Bladder microvascular endothelial cell (primary cell): ENCODE data around the gene CACNA1I. TPM values are rescaled to one million over a fixed set of nuclear protein-coding genes. Genes with fewer than 3 reads are reported as not detected.

Experiments
- total RNA-seq: library from RNA; depleted of rRNA; stranded (reverse); fragments of >200 nt; gene quantifications from 2 replicates; pipeline ENCODE4 v1.2.3, GENCODE V29; 2014

Gene CACNA1I
- not detected in 2 replicates for total RNA-seq

GRCh38 chr22:39570665-39571064, at the start of gene CACNA1I:
Gene CACNA1I, plus strand, starts transcription at chr22:39570753. Its CDS starts 0 bp downstream, at chr22:39570753.

DNA sequence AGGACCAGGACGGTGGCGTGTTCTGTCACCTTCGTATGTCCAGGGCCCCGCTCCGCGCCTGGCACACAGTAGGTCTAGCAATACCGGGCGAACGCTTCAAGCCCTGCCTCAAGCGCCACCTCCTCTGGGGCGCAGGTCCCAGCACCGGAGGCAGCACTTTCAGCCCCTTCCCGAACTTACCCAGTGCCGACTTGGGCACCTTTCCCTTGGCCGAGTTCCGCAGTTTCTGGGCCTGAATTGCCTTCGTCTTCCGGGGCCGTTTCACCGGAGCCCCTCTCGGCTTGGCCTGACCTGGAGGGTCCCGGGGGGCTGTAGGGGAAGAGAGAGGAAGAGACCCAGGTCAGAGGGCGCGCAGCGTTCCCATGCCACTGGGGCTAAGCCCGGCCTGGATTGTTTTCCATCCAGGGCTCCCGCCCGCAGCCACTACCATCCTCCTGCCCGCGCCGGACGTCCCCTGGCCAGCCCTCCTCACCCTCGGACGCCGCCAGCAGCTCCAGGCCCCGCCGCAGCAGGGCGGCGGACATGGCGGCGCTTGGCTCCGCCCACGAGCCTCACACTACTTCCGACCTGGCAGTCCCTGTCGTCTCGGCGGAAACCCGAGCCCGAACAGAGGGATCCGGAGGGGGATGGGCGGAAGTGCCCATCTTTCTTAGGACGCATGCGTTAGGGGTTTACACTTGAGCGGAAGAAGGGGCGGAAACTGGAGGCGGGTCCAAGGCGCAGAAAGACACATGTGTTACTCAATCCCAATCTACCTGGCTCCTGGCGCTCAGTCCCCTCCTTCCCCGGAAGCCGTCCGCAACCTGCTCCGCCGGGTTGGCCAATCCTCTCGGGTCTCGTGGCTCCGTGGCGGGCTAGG, 38.1 kb upstream of the CACNA1I start, which contains the start of gene RPS19BP1:
Gene RPS19BP1, minus strand, starts transcription at position 534 of the 859 bp plus-strand sequence. Its CDS starts 10 bp downstream, at position 524.

Other genes starting within 250 kb of the CACNA1I start
- gene SYNGR1, start 220.8 kb upstream of the CACNA1I start, total RNA-seq, result 0.49 and 1.5 TPM in 2 replicates
- 20.0 and 21.7 TPM in 2 replicates for gene TAB1, start 171.0 kb upstream of the CACNA1I start, total RNA-seq
- under 0.01 and 0.06 TPM in 2 replicates for gene MGAT3, start 113.7 kb upstream of the CACNA1I start, total RNA-seq
- 12.6 and 20.1 TPM in 2 replicates for gene MIEF1, start 68.5 kb upstream of the CACNA1I start, total RNA-seq
- 121 and 127 TPM in 2 replicates for gene ATF4, start 50.2 kb upstream of the CACNA1I start, total RNA-seq
- 49.6 and 59.9 TPM in 2 replicates for gene RPS19BP1, start 38.0 kb upstream of the CACNA1I start, total RNA-seq